C4-2B (cell line): ENCODE measurements around the gene NEIL1.

ENCODE experiments used
- CTCF ChIP-seq: fragments of 450-650 bp; conservative IDR thresholded peaks from 2 replicates; pipeline ENCODE4 v1.5.1; 2017; ENCODE audit warnings: mild to moderate bottlenecking
- ZFX ChIP-seq: fragments of 450-650 bp; IDR thresholded peaks from 2 replicates; pipeline ENCODE4 v1.6.1; 2017

GRCh38 chr15:75306188-75306587 lies 40.7 kb upstream of the NEIL1 start:
- TF ChIP-seq CTCF, result no peak
- no peak for TF ChIP-seq ZFX
